ENCODE results near the gene ATXN7L1.
A peak's percentile ranks its signal among the peaks of the same experiment; 100 is the strongest.

ATXN7L1 gene

GRCh38 chr7:105828141-105828540, 48.3 kb downstream of the ATXN7L1 start:
- DNase-seq (ENCODE audit: low spot score) = no peak

GRCh38 chr7:105827151-105827875, 49.1 kb downstream of the ATXN7L1 start:
- no peak for DNase-seq (ENCODE audit: low spot score)

GRCh38 chr7:105826143-105826542, 50.3 kb downstream of the ATXN7L1 start:
- no peak for DNase-seq (ENCODE audit: low spot score)

GRCh38 chr7:105825371-105825770, 51.0 kb downstream of the ATXN7L1 start:
- no peak for DNase-seq (ENCODE audit: low spot score)

- DNase-seq (ENCODE audit: low spot score) = no peak
These were observed 53.6 kb downstream of the ATXN7L1 start for GRCh38 chr7:105822806-105823205.

GRCh38 chr7:105821527-105821926, 54.9 kb downstream of the ATXN7L1 start:
- no peak for DNase-seq (ENCODE audit: low spot score)

GRCh38 chr7:105820363-105821066, 55.9 kb downstream of the ATXN7L1 start:
- DNase-seq (ENCODE audit: low spot score) = no peak

GRCh38 chr7:105819559-105819958, 56.8 kb downstream of the ATXN7L1 start:
- no peak for DNase-seq (ENCODE audit: low spot score)

GRCh38 chr7:105816954-105817615, 59.3 kb downstream of the ATXN7L1 start:
- no peak for DNase-seq (ENCODE audit: low spot score)

GRCh38 chr7:105816266-105816843, 60.0 kb downstream of the ATXN7L1 start:
- no peak for DNase-seq (ENCODE audit: low spot score)

- no peak for DNase-seq (ENCODE audit: low spot score)
These were observed 60.8 kb downstream of the ATXN7L1 start for GRCh38 chr7:105815576-105815975.

GRCh38 chr7:105814481-105814880, 61.9 kb downstream of the ATXN7L1 start:
- no peak for DNase-seq (ENCODE audit: low spot score)

GRCh38 chr7:105811189-105811847, 65.1 kb downstream of the ATXN7L1 start:
- no peak for DNase-seq (ENCODE audit: low spot score)

GRCh38 chr7:105810556-105810955, 65.8 kb downstream of the ATXN7L1 start:
- peak; percentile 39 for DNase-seq (ENCODE audit: low spot score)

- peak; percentile 37 for DNase-seq (ENCODE audit: low spot score)
These were observed 67.5 kb downstream of the ATXN7L1 start for GRCh38 chr7:105808703-105809590.

GRCh38 chr7:105808209-105808608, 68.2 kb downstream of the ATXN7L1 start:
- DNase-seq (ENCODE audit: low spot score) = no peak

GRCh38 chr7:105807448-105807762, 69.0 kb downstream of the ATXN7L1 start:
- DNase-seq (ENCODE audit: low spot score) = no peak

GRCh38 chr7:105806592-105807447, 69.6 kb downstream of the ATXN7L1 start:
- peak; percentile 12 for DNase-seq (ENCODE audit: low spot score)

- DNase-seq (ENCODE audit: low spot score) = no peak
These were observed 70.9 kb downstream of the ATXN7L1 start for GRCh38 chr7:105805447-105806019.

- DNase-seq (ENCODE audit: low spot score) = no peak
These were observed 73.0 kb downstream of the ATXN7L1 start for GRCh38 chr7:105803429-105803736.
